Naive thymus-derived CD8-positive, alpha-beta T cell (primary cell): ENCODE measurements around the gene BSG. TPM values are rescaled to one million over a fixed set of nuclear protein-coding genes. Genes with fewer than 3 reads are reported as not detected.

ENCODE experiments used
- ATAC-seq, 2 donors: fragments of 150-1000 bp; cut with Tn5 transposase in 1 of 2; sonication (Bioruptor Pico), chemical (Tn5 transposase) in 1 of 2; 1 replicate in 1 of 2; 2 replicates in 1 of 2; pipeline ENCODE4 v1.10.0; 2021; ENCODE audit warnings: mild to moderate bottlenecking in 2 of 2, moderate library complexity in 2 of 2
- POLR2A ChIA-PET: fragments of 350-600 bp; sonication (Branson Sonifier 250); formaldehyde crosslinking; loops from one replicate; lab custom pipeline; 2021; ENCODE audit warnings: antibody characterized with exemption; lab: Charles Lee
- DNase-seq, 10 donors: peaks; one replicate each; pipeline versions ENCODE4 v3.0.0 to v3.0.0-alpha.2; 2020 to 2022
- H3K27ac Mint-ChIP-seq, 10 donors: one replicate each; pipeline ENCODE4 v1.8.0; 2020 to 2022; ENCODE audit warnings: mild to moderate bottlenecking in 10 of 10, mixed read lengths in 10 of 10, moderate library complexity in 4 of 10, inconsistent platforms in 1 of 10
- H3K27me3 Mint-ChIP-seq, 5 donors: one replicate each; pipeline ENCODE4 v1.8.0; 2021 to 2022; ENCODE audit warnings: mixed read lengths in 5 of 5
- H3K36me3 Mint-ChIP-seq, 3 donors: one replicate each; pipeline ENCODE4 v1.8.0; 2020 to 2022; ENCODE audit warnings: mixed read lengths in 3 of 3, mild to moderate bottlenecking in 2 of 3, inconsistent platforms in 1 of 3
- H3K4me1 Mint-ChIP-seq, 4 donors: one replicate each; pipeline ENCODE4 v1.8.0; 2021 to 2022; ENCODE audit warnings: mixed read lengths in 4 of 4
- H3K4me3 Mint-ChIP-seq, 10 donors: one replicate each; pipeline ENCODE4 v1.8.0; 2020 to 2022; ENCODE audit warnings: mild to moderate bottlenecking in 10 of 10, mixed read lengths in 10 of 10, moderate library complexity in 6 of 10, inconsistent platforms in 1 of 10
- H3K9me3 Mint-ChIP-seq, 9 donors: one replicate each; pipeline ENCODE4 v1.8.0; 2020 to 2022; ENCODE audit warnings: mixed read lengths in 9 of 9, mild to moderate bottlenecking in 3 of 9, inconsistent platforms in 1 of 9, moderate library complexity in 1 of 9
- polyA plus RNA-seq, 3 donors: library from polyadenylated mRNA; unstranded; fragments of 300-500 nt; fragmentation: Illumina TruSeq; gene quantifications; one replicate each; pipeline ENCODE4 v1.2.3, GENCODE V29; 2021
- total RNA-seq, 8 experiments: library from RNA in 2 of 8; stranded (reverse) in 2 of 8; gene quantifications; one replicate each; pipeline ENCODE4 v1.2.3 and lab custom pipeline; 2021 to 2026

The BSG gene
- total RNA-seq: 100 to 1,000 TPM; 106 to 107 TPM
- 100 to 1,000 TPM; 282 to 313 (median 309) TPM for polyA plus RNA-seq
- 61.0 to 151 (median 79.9) reads per million in 6 experiments for total RNA-seq (lab: John Stamatoyannopoulos, UW)

GRCh38 chr19:572140-572742, at the start of gene BSG:
BSG (plus strand) TSS chr19:572596; CDS start chr19:572635, 39 bp downstream.
- DNase-seq (peak; percentile 95 to 99 (median 98)), ATAC-seq (peak; percentile 79 to 84)
- Mint-ChIP-seq H3K27ac (peak within 1 kb of the TSS; percentile 92 to 100 (median 98)), H3K27me3 (peaks cover 0 to 3% (median 0%) of the 10 kb centered on the region in 5 donors), H3K4me1 (peaks cover 14 to 52% (median 43%) of the 10 kb centered on the region in 4 donors), H3K9me3 (peaks cover 0 to 4% (median 0%) of the 10 kb centered on the region in 9 donors), H3K36me3 (no peaks in the 10 kb centered on the region), H3K4me3 (peak within 1 kb of the TSS; percentile 85 to 99 (median 97))
- POLR2A ChIA-PET: interaction anchor here (0.6 to 2.1 kb wide), 6 partner anchors 41 to 284 kb away, joined by 3 to 17 read pairs (median 6); partner anchors contain the start of gene CDC34

DNA sequence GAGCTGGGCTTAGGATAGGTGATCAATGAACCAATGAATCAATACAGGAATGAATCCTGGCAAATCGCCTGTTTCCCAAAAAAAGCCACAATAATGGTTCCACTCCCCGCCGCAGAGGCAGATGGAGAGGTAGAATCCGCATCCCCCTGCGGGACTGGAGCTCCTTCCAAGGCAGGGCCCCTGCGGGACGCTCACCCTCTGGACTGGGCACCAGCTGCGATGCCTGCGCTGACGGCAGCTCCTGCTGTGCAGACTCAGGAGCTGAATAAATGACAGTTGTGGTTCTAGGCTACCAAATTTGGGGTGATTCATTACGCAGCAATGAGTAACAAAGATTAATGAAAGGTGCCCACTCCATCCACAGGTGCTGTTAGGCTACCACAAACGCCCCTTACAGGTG, 49.7 kb upstream of the BSG start:
- peaks cover 0 to 1% (median 0%) of the 10 kb centered on the region in 5 donors for H3K27me3 Mint-ChIP-seq
- peak in 1 of 10 donors; percentile 61 for DNase-seq
- H3K9me3 Mint-ChIP-seq: no peaks in the 10 kb centered on the region
- ATAC-seq: no peak
- H3K4me1 Mint-ChIP-seq: peaks cover 0 to 8% (median 4%) of the 10 kb centered on the region in 4 donors
- POLR2A ChIA-PET: interaction anchor here (1.1 to 3.0 kb wide), 4 partner anchors 9 to 21 kb away, joined by 3 to 11 read pairs (median 7); partner anchors contain the start of genes CDC34 and GZMM
- peak overlapping the region in 2 of 10 donors; percentile 12 to 49 for H3K4me3 Mint-ChIP-seq
- no peak overlapping the region for H3K27ac Mint-ChIP-seq
- H3K36me3 Mint-ChIP-seq: no peaks in the 10 kb centered on the region

DNA sequence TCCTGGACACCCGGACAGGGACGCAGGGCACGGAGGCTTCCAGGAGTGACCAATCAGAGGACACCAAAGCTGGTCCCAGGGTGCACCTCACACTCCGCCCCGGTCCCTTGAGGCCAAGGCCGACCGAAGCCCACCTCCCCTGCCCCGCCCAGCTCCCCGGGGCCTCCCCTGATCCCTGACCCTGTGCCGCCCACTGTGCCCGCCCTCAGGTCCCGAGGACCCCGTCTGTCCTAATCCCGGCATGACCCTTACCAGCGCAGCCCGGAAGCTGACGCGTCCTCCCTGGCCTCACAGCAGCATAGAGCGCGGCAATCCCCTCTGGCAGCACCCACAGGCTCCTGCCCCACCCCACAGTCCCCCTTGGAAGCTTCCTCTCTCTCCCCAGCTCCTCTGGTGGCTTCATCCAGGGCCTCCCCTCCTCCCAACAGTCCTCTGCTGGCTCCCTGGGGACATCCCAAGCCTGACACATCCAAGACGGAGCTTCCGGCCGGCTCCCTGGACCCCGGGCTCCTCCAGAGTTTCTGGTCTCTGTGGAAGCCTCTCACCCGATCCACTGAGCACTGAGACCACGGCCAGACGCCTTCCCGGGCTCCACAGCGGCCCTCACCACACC, 48.2 kb upstream of the BSG start:
- ATAC-seq (no peak), DNase-seq (peak in 2 of 10 donors; percentile 24 to 62)
- no peaks in the 10 kb centered on the region for H3K36me3 Mint-ChIP-seq
- peak overlapping the region in 3 of 10 donors; percentile 32 to 68 (median 56) for H3K27ac Mint-ChIP-seq
- no peak overlapping the region for H3K4me3 Mint-ChIP-seq
- peaks cover 0 to 10% (median 4%) of the 10 kb centered on the region in 4 donors for H3K4me1 Mint-ChIP-seq
- no peaks in the 10 kb centered on the region for H3K9me3 Mint-ChIP-seq
- peaks cover 0 to 3% (median 0%) of the 10 kb centered on the region in 5 donors for H3K27me3 Mint-ChIP-seq
- POLR2A ChIA-PET: interaction anchor here (0.7 to 1.3 kb wide), 2 partner anchors 9 to 13 kb away, joined by 3 to 5 read pairs; no protein-coding TSS in a partner anchor

DNA sequence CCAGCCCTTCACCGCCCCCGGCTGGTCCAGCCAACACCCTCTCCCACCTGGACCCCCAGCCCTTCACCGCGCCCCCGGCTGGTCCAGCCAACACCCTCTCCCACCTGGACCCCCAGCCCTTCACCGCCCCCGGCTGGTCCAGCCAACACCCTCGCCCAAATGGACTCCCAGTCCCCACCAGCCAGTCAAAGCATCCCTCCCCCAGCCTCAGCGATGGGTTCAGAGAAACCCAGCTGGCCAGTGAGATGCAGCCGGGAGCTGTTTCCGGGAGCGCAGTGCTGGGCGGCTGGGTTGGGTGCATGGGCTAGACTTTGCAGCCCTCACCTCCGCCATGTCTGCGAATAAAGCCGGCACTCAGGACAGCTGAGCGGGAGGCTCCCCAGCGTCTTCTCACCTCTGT, 47.4 kb upstream of the BSG start:
- H3K36me3 Mint-ChIP-seq: no peaks in the 10 kb centered on the region
- peak overlapping the region in 2 of 10 donors; percentile 67 to 80 for H3K27ac Mint-ChIP-seq
- DNase-seq (no peak), ATAC-seq (no peak)
- H3K4me1 Mint-ChIP-seq: peaks cover 0 to 8% (median 4%) of the 10 kb centered on the region in 4 donors
- no peaks in the 10 kb centered on the region for H3K9me3 Mint-ChIP-seq
- H3K4me3 Mint-ChIP-seq: no peak overlapping the region
- POLR2A ChIA-PET: no interaction called here
- H3K27me3 Mint-ChIP-seq: peaks cover 0 to 3% (median 0%) of the 10 kb centered on the region in 5 donors

- POLR2A ChIA-PET: no interaction called here
- Mint-ChIP-seq H3K27ac (peak overlapping the region in 1 of 10 donors; percentile 80), H3K4me3 (no peak overlapping the region), H3K36me3 (no peaks in the 10 kb centered on the region), H3K9me3 (no peaks in the 10 kb centered on the region), H3K27me3 (peaks cover 0 to 3% (median 0%) of the 10 kb centered on the region in 5 donors), H3K4me1 (peaks cover 0 to 12% (median 4%) of the 10 kb centered on the region in 4 donors)
- DNase-seq (no peak), ATAC-seq (no peak)
Measured at GRCh38 chr19:525857-526419, 46.5 kb upstream of the BSG start.

- Mint-ChIP-seq H3K4me3 (peak overlapping the region; percentile 75 to 91 (median 81)), H3K27me3 (peaks cover 0 to 3% (median 0%) of the 10 kb centered on the region in 5 donors), H3K27ac (peak overlapping the region; percentile 13 to 93 (median 87)), H3K36me3 (no peaks in the 10 kb centered on the region), H3K4me1 (peaks cover 12 to 26% (median 15%) of the 10 kb centered on the region in 4 donors), H3K9me3 (no peaks in the 10 kb centered on the region)
- POLR2A ChIA-PET: interaction anchor here (0.5 to 5.0 kb wide), 12 partner anchors 8 to 1018 kb away, joined by 3 to 55 read pairs (median 5); partner anchors contain the start of genes BSG and TPGS1
- ATAC-seq (no peak), DNase-seq (peak in 1 of 10 donors; percentile 60)
Measured at GRCh38 chr19:530134-531008, 42.0 kb upstream of the BSG start.

GRCh38 chr19:531009-531752, 41.2 kb upstream of the BSG start:
- ATAC-seq (peak; percentile 75 to 80), DNase-seq (peak; percentile 83 to 97 (median 92))
- H3K27me3 Mint-ChIP-seq: peaks cover 0 to 3% (median 0%) of the 10 kb centered on the region in 5 donors
- POLR2A ChIA-PET: interaction anchor here (0.5 to 5.0 kb wide), 17 partner anchors 9 to 529 kb away, joined by 3 to 55 read pairs (median 4); partner anchors contain the start of genes BSG, GZMM and TPGS1
- peak overlapping the region in 9 of 10 donors; percentile 32 to 93 (median 90) for H3K27ac Mint-ChIP-seq
- no peaks in the 10 kb centered on the region for H3K9me3 Mint-ChIP-seq
- H3K4me3 Mint-ChIP-seq: peak overlapping the region; percentile 75 to 91 (median 81)
- H3K36me3 Mint-ChIP-seq: peaks cover 0 to 3% (median 0%) of the 10 kb centered on the region in 3 donors
- H3K4me1 Mint-ChIP-seq: peaks cover 10 to 25% (median 15%) of the 10 kb centered on the region in 4 donors

DNA sequence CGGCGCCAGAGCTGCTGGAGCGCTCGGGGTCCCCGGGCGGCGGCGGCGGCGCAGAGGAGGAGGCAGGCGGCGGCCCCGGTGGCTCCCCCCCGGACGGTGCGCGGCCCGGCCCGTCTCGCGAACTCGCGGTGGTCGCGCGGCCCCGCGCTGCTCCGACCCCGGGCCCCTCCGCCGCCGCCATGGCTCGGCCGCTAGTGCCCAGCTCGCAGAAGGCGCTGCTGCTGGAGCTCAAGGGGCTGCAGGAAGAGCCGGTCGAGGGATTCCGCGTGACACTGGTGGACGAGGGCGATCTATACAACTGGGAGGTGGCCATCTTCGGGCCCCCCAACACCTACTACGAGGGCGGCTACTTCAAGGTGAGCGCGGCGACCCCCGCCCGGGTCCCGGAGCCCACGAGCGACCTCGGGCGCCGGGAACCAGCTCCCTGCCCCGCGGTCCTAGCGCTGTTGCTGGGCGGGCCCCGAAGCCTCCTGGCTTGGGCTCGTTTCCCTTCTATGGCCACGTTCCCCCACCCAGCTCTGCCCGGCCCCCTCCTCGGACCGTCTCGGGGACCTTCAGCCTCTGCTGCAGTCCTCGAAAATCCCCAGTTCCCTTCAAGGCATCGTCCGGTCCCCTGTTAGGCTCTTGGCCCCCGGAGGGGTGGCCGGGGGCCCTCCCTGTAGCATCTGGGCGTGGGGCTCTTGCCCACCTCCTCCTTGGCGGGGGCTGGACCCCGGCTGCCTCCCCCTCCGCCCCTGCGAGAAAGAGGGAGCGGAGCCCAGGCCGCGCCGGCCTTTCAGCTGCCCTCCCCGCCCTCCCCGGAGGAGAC, 40.4 kb upstream of the BSG start, which contains the start of gene CDC34:
CDC34 (plus strand) TSS at position 8 of the 808 bp plus-strand sequence; CDS start at position 180, 172 bp downstream.
- Mint-ChIP-seq H3K27ac (peak within 1 kb of the TSS; percentile 13 to 93 (median 87)), H3K27me3 (peaks cover 0 to 3% (median 0%) of the 10 kb centered on the region in 5 donors), H3K4me1 (peaks cover 10 to 25% (median 15%) of the 10 kb centered on the region in 4 donors), H3K36me3 (peaks cover 0 to 7% (median 0%) of the 10 kb centered on the region in 3 donors), H3K4me3 (peak within 1 kb of the TSS; percentile 78 to 92 (median 88)), H3K9me3 (no peaks in the 10 kb centered on the region)
- POLR2A ChIA-PET: interaction anchor here (0.5 to 5.0 kb wide), 14 partner anchors 10 to 733 kb away, joined by 3 to 55 read pairs (median 5); partner anchors contain the start of genes BSG, GZMM and TPGS1
- no peak for DNase-seq
- peak; percentile 2 to 24 for ATAC-seq

- Mint-ChIP-seq H3K9me3 (no peaks in the 10 kb centered on the region), H3K27ac (peak overlapping the region; percentile 55 to 91 (median 86)), H3K4me3 (peak overlapping the region; percentile 78 to 90 (median 88)), H3K27me3 (peaks cover 0 to 3% (median 0%) of the 10 kb centered on the region in 5 donors), H3K36me3 (peaks cover 0 to 7% (median 0%) of the 10 kb centered on the region in 3 donors), H3K4me1 (peaks cover 10 to 25% (median 15%) of the 10 kb centered on the region in 4 donors)
- DNase-seq: peak in 6 of 10 donors; percentile 27 to 70 (median 46)
- POLR2A ChIA-PET: interaction anchor here (0.6 to 5.0 kb wide), 12 partner anchors 9 to 733 kb away, joined by 3 to 55 read pairs (median 8); partner anchors contain the start of genes BSG, GZMM and TPGS1
- ATAC-seq: no peak
Measured at GRCh38 chr19:532561-533363, 39.6 kb upstream of the BSG start.
